ENCODE data around the gene SCN9A.
A peak's percentile ranks its signal among the peaks of the same experiment; 100 is the strongest.
"Not testable (repeated sequence)": the region's sequence is repeated elsewhere in the genome, so short reads cannot be mapped to it uniquely, and the experiment has no call there.

The SCN9A gene

DNA sequence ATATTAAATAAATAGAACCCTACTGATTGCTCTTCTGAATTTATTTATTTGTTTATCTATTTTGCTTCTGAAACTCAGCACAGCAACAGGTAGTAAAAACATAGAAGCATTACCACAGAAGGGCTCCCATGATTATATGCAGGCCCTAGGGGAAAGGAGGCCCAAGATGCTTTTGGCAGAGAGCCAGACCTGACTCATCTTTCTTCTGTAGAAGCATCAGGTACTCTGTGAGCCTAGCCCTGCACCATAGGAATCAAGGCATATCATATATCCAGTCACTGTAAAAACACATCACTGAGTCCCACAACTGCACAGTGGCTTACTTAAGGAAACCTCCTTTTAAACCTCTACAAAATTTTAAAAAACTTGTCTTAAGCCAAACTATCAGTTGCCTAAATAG, 1.8 kb downstream of the SCN9A start:
- peak; percentile 63 to 79 for DNase-seq

DNA sequence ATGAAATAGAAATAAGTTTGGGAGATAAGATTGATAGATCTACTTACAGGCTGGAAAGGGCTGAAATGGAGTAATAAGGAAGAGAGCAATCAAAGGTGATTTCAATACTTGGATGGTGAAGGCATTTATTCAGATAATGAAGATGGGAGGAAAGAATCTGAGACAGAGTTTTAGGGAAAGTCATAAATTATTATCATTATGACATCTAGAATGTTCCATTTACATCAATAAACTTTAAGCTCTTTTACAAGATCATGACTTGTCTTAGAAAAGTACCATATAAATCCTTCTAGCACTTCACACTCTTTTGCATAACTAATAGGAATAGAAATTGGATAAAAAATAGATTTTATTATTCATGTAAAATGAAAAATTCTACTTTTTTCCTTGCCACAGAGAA, 2.2 kb downstream of the SCN9A start:
- DNase-seq: no peak

DNA sequence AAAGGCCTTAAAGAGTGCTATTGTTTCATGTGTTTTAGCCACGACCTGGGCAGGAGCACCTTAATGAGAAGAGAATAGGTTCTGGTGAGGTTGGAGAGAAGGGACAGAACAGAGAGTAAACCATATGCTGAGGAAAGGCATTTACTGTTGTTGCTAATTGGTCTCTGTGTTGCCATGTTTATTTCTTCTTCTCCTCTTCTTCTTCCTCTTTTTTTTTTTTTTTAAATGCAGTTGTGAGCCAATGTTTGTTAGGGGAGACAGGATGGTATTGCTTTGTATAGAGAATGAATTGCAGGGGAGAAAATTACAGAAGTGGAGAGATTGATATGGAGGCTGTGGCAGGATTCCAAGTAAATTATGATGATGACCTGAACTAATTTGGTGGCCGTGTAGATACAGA, 2.6 kb downstream of the SCN9A start:
- DNase-seq: no peak

DNA sequence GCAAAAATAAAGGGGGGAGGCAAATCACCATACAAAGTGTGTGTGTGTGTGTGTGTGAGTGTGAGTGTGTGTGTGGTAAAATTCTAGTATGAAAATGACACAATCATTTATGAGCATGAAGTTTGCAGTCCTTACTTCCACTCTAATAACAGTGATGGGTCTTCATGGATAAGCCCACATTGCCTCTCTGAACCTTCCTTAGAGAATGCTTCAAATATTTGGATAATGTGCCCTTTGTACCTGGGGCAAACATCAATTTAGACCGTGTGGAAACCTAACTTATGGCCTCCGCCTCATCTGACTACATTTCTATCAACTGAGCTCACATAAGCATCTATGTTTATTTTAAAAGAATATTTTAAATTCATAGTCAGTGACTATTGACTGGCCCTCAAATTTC, 3.7 kb downstream of the SCN9A start:
- DNase-seq: no peak

DNA sequence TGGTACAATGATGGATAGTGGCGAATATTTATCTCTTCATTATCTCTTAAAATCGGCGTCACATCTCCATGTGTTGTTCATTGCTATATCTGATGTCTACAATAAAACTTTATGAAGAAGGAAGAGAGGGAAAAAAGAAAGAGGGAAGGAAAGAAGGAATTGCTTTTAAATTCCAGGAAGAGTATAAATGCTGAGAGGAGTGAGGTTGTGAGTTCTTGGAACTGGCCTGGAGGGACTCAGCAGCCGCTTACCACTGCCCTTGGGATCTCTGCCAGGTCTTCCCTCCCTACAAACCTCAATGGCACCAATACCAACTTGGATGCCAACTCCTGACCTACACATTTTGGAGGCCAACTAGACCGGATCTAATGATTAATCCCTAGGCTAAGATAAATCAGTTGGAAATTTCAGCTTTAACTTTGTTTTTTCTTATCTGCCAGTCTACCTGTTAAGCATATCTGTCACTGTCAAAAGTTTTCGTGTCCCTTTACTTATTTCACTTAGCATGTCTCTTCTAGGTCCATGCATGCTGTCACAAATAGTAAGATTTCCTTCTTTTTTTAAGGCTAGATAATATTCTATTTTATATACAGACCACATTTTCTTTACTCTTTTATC, 9.8 kb downstream of the SCN9A start:
- no peak for DNase-seq

DNA sequence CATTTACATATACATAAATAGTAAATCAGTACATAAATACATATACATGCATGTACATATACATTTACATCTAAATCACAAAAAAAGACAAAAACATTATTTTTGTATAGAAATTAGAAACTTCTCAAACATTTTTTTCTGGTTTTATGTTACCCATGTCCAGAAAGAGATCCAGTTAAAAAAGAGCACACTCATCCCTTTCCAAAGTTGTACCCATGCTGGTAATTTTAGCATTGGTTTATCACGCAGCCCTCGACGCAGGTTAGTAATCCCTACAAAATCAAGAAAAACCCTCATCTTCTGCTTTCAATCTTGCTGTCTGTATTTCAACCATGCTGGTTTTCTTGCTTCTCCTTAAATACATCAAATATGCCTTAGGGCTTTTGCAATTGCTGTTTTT, 10.5 kb downstream of the SCN9A start:
- no peak for DNase-seq

DNA sequence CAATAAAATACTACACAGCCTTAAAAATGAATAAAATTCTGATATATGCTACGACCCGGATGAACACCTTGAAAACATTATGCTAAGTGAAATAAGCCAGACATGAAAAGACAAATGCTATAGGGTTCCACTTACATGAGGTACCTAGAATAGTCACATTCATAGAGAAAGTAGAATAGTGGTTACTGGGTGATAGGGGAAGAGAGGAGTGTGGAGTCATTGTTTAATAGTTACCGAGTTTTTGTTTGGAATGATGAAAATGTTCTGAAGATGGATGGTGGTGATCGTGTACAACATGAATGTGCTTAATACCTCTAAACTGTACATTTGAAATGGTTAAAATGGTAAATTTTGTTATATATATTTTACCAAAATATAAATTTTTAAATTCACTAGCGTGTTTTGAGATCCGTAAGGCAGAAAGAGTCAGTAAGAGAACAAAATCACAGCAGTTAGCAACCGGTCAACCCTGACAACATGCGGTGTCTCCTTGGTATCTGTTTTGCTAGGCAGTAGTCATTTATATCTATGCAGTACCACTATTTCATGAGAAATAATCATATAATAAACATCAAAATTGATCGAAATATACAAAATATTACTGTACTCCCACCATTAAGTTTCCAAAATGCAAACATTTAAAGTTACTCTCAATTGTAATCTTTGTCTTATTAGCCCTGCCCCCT, 11.1 kb downstream of the SCN9A start:
- DNase-seq: no peak

DNA sequence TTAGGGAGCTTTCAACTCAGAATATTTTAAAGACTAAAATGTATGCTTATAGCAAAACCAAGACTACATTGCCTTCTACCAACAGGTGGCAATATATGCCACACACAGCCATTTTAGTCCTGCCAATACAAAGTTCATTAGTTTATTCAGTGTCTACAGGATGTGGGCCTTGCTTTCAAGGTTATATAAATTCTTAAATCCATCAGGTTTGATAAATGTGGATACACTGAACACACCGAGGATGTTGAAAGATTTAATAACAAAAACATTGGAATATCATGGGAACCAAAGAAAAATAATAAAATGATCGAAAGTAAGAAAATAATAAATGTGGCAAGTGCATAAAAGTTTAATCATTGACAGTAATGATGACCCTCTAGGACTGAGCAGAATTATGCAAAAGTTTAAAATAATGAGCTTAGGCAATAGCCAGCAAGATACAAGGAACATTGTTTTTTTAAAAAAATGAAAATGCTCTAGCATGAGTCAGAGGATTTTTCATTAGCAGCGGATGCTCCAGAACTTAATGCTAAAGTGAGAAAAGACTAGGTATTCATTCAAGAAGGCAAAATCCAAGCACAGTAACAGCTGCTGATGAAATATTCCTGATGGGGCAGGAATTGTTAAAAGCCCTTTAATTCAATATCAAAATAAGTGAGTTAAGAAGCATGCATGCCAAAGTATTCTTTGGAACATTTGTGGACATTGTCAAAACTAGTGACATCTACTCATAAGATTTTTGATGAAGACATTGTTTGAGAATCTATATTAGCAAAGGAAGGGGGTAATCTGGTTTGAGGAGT, 14.2 kb downstream of the SCN9A start:
- DNase-seq: peak in 1 of 2 experiments; percentile 12

DNA sequence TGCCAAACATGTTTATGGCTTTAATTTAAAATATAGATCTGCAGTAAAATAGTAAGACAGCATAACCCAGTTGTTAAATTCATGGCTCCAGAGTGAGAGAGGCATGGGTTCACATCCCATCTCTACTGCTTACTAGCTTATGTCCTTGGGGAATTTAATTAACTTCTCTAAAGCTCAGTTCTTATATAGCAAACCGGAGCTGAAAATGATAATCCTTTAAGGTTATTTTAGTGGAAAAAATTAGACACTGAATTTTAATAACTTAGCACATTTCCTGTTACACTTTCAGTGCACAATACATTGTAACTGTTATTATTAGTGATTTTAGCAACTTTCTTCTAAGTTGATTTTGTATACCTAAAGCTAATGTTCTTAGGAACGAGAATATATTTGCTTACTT, 14.8 kb downstream of the SCN9A start:
- no peak for DNase-seq

DNA sequence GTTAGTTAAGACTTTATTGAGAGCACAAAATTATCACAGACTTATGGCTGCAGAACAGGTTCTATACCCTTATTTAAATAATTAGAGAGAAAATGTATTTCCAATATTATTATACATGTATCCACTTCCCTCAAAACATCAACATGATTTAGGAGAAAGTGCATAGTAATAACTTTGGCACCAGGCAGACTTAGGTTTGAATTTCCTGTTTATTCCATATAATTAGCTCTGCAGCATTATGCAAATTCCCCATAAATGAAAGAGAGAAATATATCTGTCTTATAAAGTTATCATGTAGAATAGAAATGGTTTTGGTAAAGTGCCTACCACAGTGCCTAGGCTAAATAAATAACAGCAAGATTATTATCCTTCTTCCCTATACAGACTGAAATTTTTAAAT, 15.3 kb downstream of the SCN9A start:
- no peak for DNase-seq

DNA sequence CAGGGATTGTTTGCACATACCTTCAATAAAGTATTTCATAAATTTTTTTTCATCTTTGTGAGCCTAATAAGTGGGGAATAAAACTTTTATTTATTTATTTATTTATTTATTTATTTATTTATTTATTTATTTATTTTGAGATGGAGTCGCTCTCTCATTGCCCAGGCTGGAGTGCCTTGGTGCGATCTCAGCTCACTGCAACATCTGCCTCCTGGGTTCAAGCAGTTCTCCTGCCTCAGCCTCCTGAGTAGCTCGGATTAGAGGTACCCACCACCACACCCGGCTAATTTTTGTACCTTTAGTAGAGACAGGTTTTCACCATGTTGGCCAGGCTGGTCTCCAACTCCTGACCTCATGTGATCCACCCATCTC, 17.8 kb downstream of the SCN9A start:
- DNase-seq: not testable (repeated sequence)

DNA sequence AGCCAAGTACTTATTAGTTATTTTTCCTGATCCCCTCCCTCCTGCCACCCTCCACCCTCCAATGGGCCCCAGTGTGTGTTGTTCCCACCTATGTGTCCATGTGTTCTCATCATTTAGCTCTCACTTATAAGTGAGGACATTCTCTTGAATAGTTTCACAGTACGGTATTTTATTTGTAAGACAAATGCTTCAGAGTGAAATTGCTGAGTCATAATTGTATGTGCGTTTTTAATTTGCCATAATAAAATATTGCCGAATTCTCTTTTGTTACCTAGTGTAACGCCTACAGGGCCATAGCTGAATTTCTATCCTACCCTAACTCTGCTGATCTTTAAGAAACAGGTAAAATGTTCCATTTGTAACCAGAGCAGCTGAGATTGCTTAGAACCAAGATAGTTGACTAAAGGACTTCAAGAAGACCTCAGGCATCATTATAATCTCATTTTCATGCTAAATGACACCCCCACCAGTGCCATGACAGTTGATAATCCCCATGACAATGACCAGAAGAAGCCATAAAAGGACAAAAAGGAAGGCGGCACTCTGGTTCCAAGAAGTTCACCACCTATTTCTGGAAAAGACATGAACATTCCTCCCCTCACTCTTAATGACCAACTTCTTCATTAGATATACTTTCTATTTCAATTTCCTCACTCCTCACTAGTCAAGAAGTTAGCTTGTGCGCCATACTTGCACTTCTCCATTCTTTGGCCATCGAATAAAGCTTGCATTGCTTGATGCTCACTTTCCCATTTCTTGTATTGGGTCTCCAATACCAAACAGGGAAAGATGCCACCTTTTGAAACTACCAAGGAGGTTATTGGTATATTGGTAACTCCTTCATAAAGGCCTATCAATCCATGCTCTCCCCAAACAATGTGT, 18.4 kb downstream of the SCN9A start:
- no peak for DNase-seq

DNA sequence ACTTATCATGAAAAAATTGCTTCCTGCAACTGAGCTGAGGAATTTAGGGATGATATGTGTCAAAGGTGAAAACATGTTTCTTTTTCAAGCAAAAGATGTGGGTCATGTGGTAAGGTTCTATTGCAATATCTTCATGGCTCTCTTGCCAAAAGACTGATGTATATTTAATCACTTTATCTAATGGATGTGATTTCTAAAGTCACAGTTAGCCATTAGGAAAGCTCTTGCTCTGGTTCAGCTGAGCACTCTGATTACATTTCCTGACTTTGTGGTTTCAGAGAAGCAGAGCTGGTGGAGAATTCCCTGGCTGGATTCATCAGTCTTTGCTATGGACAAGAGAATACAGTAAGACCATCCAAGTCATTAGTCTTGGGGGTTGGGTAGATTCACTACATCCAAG, 24.4 kb downstream of the SCN9A start:
- no peak for DNase-seq

DNA sequence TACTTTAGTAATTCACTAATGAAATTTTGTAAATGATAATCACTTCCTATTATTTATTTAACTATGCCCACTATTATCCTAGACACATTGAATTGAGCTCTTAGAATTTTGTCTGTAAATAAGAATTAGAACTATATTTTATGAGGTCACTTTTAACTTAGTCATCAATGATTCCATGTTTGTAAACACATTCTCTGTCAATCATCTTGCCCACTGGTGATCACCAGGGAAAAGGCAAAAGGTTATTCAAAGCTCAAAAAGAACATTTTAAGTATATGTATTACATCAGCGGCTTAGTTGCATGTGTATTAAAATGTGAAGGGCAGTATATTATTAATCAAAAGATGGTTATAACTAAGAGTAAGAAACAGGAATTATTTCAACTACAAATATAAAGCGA, 25.2 kb downstream of the SCN9A start:
- no peak for DNase-seq

DNA sequence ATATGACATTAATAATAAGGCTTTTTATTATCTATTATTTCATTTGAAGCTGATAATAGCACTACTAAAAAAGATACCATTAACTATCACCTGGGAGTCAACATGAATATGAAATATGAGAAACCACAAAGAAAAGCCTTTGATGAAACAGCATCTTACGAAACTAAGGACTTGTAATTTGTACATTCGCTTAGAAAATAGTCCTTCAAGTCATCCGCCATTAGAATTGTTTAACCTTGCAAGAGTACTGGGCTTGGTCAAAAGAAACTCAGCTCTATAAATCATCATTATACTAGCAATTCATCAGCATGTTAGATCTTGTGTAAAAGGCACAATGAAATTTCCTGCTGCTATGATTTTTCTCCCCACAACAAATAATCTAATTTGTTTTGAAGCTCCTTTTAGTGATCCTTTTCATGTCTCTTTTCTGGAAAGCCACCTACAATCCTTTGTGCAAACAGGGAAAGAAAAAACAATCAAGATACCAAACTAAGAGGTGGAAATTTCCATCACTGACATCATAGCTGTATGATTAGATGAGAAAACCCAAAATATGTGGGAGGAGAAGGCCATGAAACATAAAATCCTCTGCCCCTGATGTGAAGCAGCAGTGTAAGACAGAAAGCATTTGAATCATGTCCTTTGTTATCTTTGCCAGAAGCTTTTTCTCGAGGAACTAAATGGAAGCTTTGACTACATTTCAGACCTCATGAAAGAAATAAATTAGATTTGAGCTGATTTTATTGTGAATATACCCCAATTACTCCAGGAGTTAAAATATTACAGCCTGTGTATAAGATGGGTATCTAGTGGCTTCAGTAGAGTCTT, 31.2 kb downstream of the SCN9A start:
- no peak for DNase-seq

DNA sequence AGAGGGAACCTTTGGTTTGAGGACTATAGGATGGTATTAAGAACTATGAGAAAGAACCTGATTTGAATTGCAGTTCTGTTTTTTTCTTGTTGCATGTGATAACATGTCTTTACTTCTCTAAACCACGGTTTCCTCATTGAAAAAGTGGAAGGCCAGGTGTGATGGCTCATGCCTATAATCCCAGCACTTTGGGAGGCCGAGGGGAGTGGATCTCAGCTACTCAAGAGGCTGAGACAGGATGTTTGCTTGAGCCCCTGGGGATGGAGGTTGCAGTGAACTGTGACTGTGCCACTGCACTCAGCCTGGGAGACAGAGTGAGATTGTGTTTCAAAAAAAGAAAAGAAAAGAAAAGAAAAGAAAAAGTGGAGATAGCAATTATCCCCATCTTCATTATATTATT, 32.3 kb downstream of the SCN9A start:
- DNase-seq: peak; percentile 25 to 76

DNA sequence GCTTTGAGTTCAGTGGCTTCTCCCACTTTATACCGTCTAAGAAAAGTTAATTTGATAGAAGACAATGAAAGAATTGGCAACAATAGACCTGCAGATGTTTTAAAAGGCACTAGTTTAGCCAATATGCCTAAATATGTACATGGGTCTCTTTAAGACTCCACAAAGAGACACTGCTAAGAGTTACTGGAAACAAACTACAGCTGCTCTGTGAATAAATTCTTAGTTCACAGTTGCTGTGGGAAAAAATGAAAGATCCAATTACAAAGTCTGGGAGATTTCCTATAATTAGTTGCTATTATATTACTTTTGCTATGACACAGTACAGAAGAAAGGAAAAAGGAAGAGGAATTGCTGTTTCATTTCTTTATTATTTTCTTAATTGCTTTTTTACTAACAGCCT, 34.3 kb downstream of the SCN9A start:
- peak in 1 of 2 experiments; percentile 2 for DNase-seq

DNA sequence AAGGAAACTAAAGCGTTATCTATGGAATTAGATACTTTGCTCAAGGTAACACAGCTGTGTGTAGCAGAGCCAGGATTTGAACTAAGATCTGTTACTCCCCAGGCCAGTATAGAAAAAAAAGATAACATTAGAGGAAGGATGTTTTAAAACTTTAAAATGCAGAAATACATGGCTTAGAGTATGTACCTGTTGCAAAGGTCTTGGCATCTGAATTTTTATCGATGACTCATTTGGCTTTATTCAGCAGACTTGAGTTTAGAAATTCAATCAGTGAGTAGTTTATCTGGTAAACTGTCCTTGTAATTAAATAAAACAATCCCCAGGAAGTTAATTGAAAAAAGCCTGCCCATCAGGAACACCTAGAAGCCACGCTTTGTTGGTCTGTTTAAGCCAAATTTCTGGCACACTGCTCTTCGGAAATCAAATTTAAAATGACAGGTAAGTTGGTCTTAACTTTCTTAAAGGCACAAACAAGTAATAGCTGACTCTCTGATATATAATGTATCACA, 36.9 kb downstream of the SCN9A start:
- DNase-seq: no peak

DNA sequence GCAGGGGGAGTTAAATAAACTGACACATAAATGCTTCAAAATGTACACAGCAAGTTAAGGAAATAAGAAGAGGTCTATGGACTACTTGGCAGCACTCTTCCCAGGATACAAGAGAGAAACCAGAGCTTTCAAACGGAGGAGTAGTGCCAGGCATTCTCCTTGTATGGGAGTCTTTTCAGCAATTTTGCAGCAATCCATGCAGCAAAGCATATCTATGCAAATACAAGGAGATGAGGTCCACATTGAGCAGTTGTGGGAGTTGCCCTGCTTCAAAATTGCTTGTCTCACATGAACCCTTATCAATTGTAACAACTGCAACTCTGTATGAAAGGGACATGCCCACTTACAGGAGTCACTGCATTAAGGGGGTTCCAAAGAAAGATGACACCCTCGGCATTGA, 37.8 kb downstream of the SCN9A start:
- DNase-seq: no peak

DNA sequence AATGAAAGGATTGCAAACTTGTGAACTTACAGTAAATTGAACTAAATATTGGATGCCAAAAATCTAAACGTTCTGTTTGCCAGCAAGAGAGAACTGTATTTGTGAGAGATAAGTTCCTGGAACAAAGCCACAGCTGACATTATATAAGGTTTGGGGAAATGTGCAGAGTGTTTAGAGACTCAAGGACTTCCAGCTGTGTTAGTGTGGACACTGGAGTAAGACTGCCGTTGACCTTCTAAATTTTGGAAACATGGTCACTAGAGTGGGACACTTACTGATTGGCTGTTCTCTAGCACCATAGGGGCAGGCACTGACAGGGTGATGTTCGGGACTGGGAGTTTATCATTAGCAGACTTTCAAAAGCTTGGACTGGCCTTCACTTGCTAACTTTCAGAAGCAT, 40.5 kb downstream of the SCN9A start:
- DNase-seq: no peak

DNA sequence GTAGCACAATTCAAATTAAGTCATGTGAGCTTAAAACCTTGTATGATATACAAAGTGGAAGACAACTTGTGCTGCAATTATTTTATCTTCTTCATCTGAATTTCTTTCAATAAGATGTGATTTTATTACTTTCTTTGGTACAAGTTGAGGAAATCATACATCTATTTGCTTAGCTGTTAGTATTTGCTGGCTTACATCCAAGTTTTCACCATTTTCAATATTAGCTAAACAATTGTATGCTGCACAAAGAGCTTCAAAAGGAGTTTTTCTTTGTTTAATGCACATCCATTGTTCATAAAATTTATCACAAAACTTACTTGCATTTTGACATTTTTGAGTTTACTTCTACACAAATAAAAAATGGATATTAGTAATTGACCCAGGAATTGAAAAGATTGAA, 40.9 kb downstream of the SCN9A start:
- DNase-seq: no peak

DNA sequence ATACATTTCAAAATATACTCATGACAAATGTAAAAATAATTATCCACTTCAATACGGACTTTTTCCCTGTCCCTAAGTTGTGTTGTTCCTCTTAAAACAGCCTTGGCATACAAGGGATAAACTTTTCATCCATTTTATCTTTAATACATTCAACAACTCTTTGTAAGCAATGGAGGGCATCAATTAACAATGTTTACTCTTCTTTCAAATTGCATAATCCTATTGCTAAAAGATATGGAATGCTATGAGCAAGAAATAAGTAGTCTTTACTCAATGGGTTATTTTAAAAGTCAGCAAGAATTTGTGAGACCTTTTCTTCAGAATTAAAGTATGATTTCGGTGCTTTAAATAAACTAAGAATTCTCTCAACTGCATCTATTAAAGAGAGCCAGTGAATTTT, 41.9 kb downstream of the SCN9A start:
- DNase-seq: no peak
